H1 (cell line): ENCODE data around the gene COA1. TPM values are rescaled to one million over a fixed set of nuclear protein-coding genes. Genes with fewer than 3 reads are reported as not detected.

Experiments
- CTCF ChIA-PET: fragments of 300-600 bp; sonication (Branson Sonifier 250); formaldehyde crosslinking; loops from one replicate; lab custom pipeline; 2021; ENCODE audit not compliant: partially characterized antibody; lab: Charles Lee
- POLR2A ChIA-PET: fragments of 300-600 bp; sonication (Branson Sonifier 250); formaldehyde crosslinking; loops from one replicate; lab custom pipeline; 2021; ENCODE audit warnings: inconsistent platforms; ENCODE audit not compliant: partially characterized antibody; lab: Charles Lee
- DNase-seq, 2 experiments: peaks; one replicate each; pipeline versions ENCODE4 v3.0.0 to v3.0.0-alpha.2; 2010 to 2022; ENCODE audit warnings: low spot score in 2 of 2, low read depth in 1 of 2, mixed read lengths in 1 of 2
- FAIRE-seq: peaks from 2 replicates; lab custom pipeline; 2011; peaks lifted over from hg19 to GRCh38; lab: Jason Lieb, UNC
- H2AFZ ChIP-seq: 2 replicates; pipeline ENCODE4 v1.8.1; 2012; ENCODE audit warnings: low read length, inconsistent platforms
- H2AK5ac ChIP-seq: 2 replicates; pipeline ENCODE4 v1.6.1; 2013; ENCODE audit warnings: low read depth, low read length
- H2BK120ac ChIP-seq: replicated peaks from 2 replicates; pipeline ENCODE3; 2013; ENCODE audit warnings: low read depth, low read length, inconsistent platforms
- H2BK12ac ChIP-seq: 2 replicates; pipeline ENCODE4 v1.6.1; 2013; ENCODE audit warnings: low read depth, low read length
- H2BK15ac ChIP-seq: 2 replicates; pipeline ENCODE4 v1.6.1; 2013; ENCODE audit warnings: low read length
- H2BK20ac ChIP-seq: 2 replicates; pipeline ENCODE4 v1.6.1; 2013; ENCODE audit warnings: low read length
- H2BK5ac ChIP-seq: 2 replicates; pipeline ENCODE4 v1.6.1; 2013; ENCODE audit warnings: low read depth, low read length
- H3K14ac ChIP-seq: 2 replicates; pipeline ENCODE4 v1.6.1; 2013; ENCODE audit warnings: inconsistent platforms; ENCODE audit not compliant: insufficient read length
- H3K18ac ChIP-seq: 2 replicates; pipeline ENCODE4 v1.6.1; 2013; ENCODE audit warnings: low read length; ENCODE audit errors: extremely low read depth
- H3K23ac ChIP-seq: 2 replicates; pipeline ENCODE4 v1.6.1; 2013; ENCODE audit warnings: inconsistent platforms; ENCODE audit not compliant: insufficient read length
- H3K23me2 ChIP-seq: 2 replicates; pipeline ENCODE4 v1.6.1; 2013; ENCODE audit warnings: low read depth, low read length
- H3K27ac ChIP-seq: 2 replicates; pipeline ENCODE4 v1.6.1; 2011; ENCODE audit warnings: low read depth, low read length, inconsistent platforms
- H3K27me3 ChIP-seq, 4 experiments: replicated peaks in 1 of 4; 1 replicate in 1 of 4; 2 replicates in 3 of 4; pipeline versions ENCODE4 v1.6.1 to v1.8.1; 2011 to 2013; ENCODE audit warnings: low read length in 3 of 4, mild to moderate bottlenecking in 3 of 4, inconsistent platforms in 2 of 4, mixed read lengths in 2 of 4, moderate library complexity in 1 of 4; ENCODE audit not compliant: control insufficient read depth in 3 of 4, insufficient read depth in 3 of 4; ENCODE audit errors: extremely low read depth in 1 of 4
- H3K36me3 ChIP-seq, 4 experiments: 2 replicates each; pipeline versions ENCODE4 v1.6.1 to v1.8.1; 2011 to 2013; ENCODE audit warnings: mild to moderate bottlenecking in 4 of 4, low read length in 3 of 4, moderate library complexity in 2 of 4, control low read depth in 1 of 4, inconsistent platforms in 1 of 4; ENCODE audit not compliant: insufficient read depth in 4 of 4, control insufficient read depth in 2 of 4
- H3K4ac ChIP-seq: replicated peaks from 2 replicates; pipeline ENCODE3; 2013; ENCODE audit warnings: low read length, low read depth, mixed read lengths, inconsistent platforms; ENCODE audit not compliant: insufficient read length
- H3K4me1 ChIP-seq, 4 experiments: replicated peaks in 1 of 4; 1 replicate in 1 of 4; 2 replicates in 3 of 4; pipeline versions ENCODE4 v1.6.1 to v1.8.1; 2011 to 2013; ENCODE audit warnings: low read length in 3 of 4, inconsistent platforms in 2 of 4, mixed read lengths in 1 of 4; ENCODE audit not compliant: insufficient read depth in 4 of 4, control insufficient read depth in 3 of 4
- H3K4me2 ChIP-seq, 2 experiments: 2 replicates each; pipeline versions ENCODE4 v1.6.1 to v1.8.1; 2011 to 2013; ENCODE audit warnings: low read depth in 2 of 2, low read length in 2 of 2, control low read depth in 1 of 2, inconsistent platforms in 1 of 2, mild to moderate bottlenecking in 1 of 2; ENCODE audit not compliant: insufficient read depth in 1 of 2
- H3K4me3 ChIP-seq, 4 experiments: fragments of 200-600, 300-600 bp in 1 of 4; sonication (generic), shearing (Covaris generic), sonication (Bioruptor Twin) in 1 of 4; 2 replicates each; pipeline versions ENCODE4 v1.5.1 to v1.8.1; 2011 to 2016; ENCODE audit warnings: low read length in 4 of 4, low read depth in 3 of 4, control low read depth in 2 of 4, inconsistent platforms in 2 of 4, mild to moderate bottlenecking in 2 of 4, mixed read lengths in 1 of 4, moderate library complexity in 1 of 4; ENCODE audit not compliant: insufficient read depth in 2 of 4; ENCODE audit errors: extremely low read depth in 1 of 4
- H3K56ac ChIP-seq: replicated peaks from 2 replicates; pipeline ENCODE3; 2013; ENCODE audit warnings: low read depth, mild to moderate bottlenecking, mixed read lengths, low read length, inconsistent platforms; ENCODE audit not compliant: insufficient read length
- H3K79me1 ChIP-seq: 2 replicates; pipeline ENCODE4 v1.6.1; 2013; ENCODE audit warnings: low read depth, low read length, control low read depth
- H3K79me2 ChIP-seq, 2 experiments: 2 replicates each; pipeline versions ENCODE4 v1.6.1 to v1.8.1; 2012 to 2013; ENCODE audit warnings: low read length in 2 of 2, mild to moderate bottlenecking in 2 of 2, inconsistent platforms in 1 of 2; ENCODE audit not compliant: insufficient read depth in 2 of 2, control insufficient read depth in 1 of 2
- H3K9ac ChIP-seq, 4 experiments: replicated peaks in 1 of 4; 1 replicate in 1 of 4; 2 replicates in 3 of 4; pipeline versions ENCODE4 v1.6.1 to v1.8.1; 2011 to 2013; ENCODE audit warnings: low read depth in 3 of 4, low read length in 3 of 4, control low read depth in 2 of 4, mild to moderate bottlenecking in 2 of 4, moderate library complexity in 2 of 4, inconsistent platforms in 1 of 4; ENCODE audit errors: extremely low read depth in 1 of 4
- H3K9me3 ChIP-seq, 2 experiments: 2 replicates each; pipeline versions ENCODE4 v1.6.1 to v1.8.1; 2012 to 2013; ENCODE audit warnings: mild to moderate bottlenecking in 2 of 2, moderate library complexity in 2 of 2, control low read depth in 1 of 2, inconsistent platforms in 1 of 2, low read depth in 1 of 2, low read length in 1 of 2, mixed read lengths in 1 of 2; ENCODE audit not compliant: insufficient read depth in 2 of 2
- H4K20me1 ChIP-seq, 2 experiments: replicated peaks in 1 of 2; 2 replicates each; pipeline versions ENCODE3 to v1.8.1; 2011 to 2013; ENCODE audit warnings: inconsistent platforms in 2 of 2, low read length in 2 of 2, mild to moderate bottlenecking in 1 of 2; ENCODE audit not compliant: insufficient read depth in 2 of 2, control insufficient read depth in 1 of 2
- H4K5ac ChIP-seq: 2 replicates; pipeline ENCODE4 v1.6.1; 2013; ENCODE audit warnings: low read length, low read depth, mixed read lengths, inconsistent platforms; ENCODE audit not compliant: insufficient read length
- H4K8ac ChIP-seq: 2 replicates; pipeline ENCODE4 v1.8.0; 2013; ENCODE audit warnings: mild to moderate bottlenecking, moderate library complexity, low read length, inconsistent platforms; ENCODE audit not compliant: insufficient read depth; ENCODE audit errors: extremely low read depth
- H4K91ac ChIP-seq: replicated peaks from 2 replicates; pipeline ENCODE3; 2013; ENCODE audit warnings: low read length, mixed read lengths, inconsistent platforms; ENCODE audit not compliant: insufficient read length
- BCL11A ChIP-seq, 2 experiments: IDR thresholded peaks; one replicate each; pipeline ENCODE4 v1.6.1; 2011; ENCODE audit warnings: low read depth in 2 of 2, low read length in 2 of 2, mild to moderate bottlenecking in 2 of 2
- CHD1 ChIP-seq: IDR thresholded peaks from 2 replicates; pipeline ENCODE4 v1.6.1; 2012; ENCODE audit warnings: low read depth, low read length, improper control_type of control experiment
- CREB1 ChIP-seq: IDR thresholded peaks from 2 replicates; pipeline ENCODE4 v1.6.1; 2012; ENCODE audit warnings: inconsistent platforms
- CTBP2 ChIP-seq: IDR thresholded peaks from 2 replicates; pipeline ENCODE4 v1.7.0; 2011; ENCODE audit warnings: borderline replicate concordance, mild to moderate bottlenecking, moderate library complexity, mixed read lengths, low read length; ENCODE audit not compliant: insufficient read depth, insufficient read length
- FOSL1 ChIP-seq: IDR thresholded peaks from 2 replicates; pipeline ENCODE4 v1.6.1; 2011; ENCODE audit warnings: mild to moderate bottlenecking, low read depth, low read length, moderate library complexity; ENCODE audit not compliant: insufficient read depth
- JUND ChIP-seq: IDR thresholded peaks from 2 replicates; pipeline ENCODE4 v1.6.1; 2011; ENCODE audit warnings: mild to moderate bottlenecking, improper control_type of control experiment, low read length
- KDM1A ChIP-seq: fragments of 200-600, 300-600 bp; sonication (generic); IDR thresholded peaks from 2 replicates; pipeline ENCODE4 v1.7.1; 2016; ENCODE audit warnings: mild to moderate bottlenecking, low read length, borderline replicate concordance
- PHF8 ChIP-seq: fragments of 200-600 bp; sonication (generic); conservative IDR thresholded peaks from 2 replicates; pipeline ENCODE4 v1.7.1; 2012; ENCODE audit warnings: low read depth, mild to moderate bottlenecking, inconsistent platforms, low read length, moderate library complexity
- POLR2AphosphoS5 ChIP-seq: IDR thresholded peaks from 2 replicates; pipeline ENCODE4 v1.6.1; 2011; ENCODE audit warnings: low read depth, low read length
- RFX5 ChIP-seq: IDR thresholded peaks from 2 replicates; pipeline ENCODE4 v1.6.1; 2011; ENCODE audit warnings: low read depth, low read length, improper control_type of control experiment, borderline replicate concordance
- SAP30 ChIP-seq: fragments of 300-600 bp; sonication (generic); IDR thresholded peaks from 2 replicates; pipeline ENCODE4 v1.7.1; 2012; ENCODE audit warnings: low read length, moderate library complexity, mild to moderate bottlenecking, inconsistent platforms; ENCODE audit not compliant: insufficient read depth, insufficient replicate concordance
- SIN3A ChIP-seq, 2 experiments: IDR thresholded peaks in 1 of 2; conservative IDR thresholded peaks in 1 of 2; 2 replicates each; pipeline ENCODE4 v1.6.1; 2011 to 2012; ENCODE audit warnings: low read length in 2 of 2, improper control_type of control experiment in 1 of 2, low read depth in 1 of 2, mild to moderate bottlenecking in 1 of 2
- TAF1 ChIP-seq: IDR thresholded peaks from 2 replicates; pipeline ENCODE4 v1.6.1; 2011; ENCODE audit warnings: mild to moderate bottlenecking, low read depth, low read length
- TAF7 ChIP-seq: optimal IDR thresholded peaks from 2 replicates; pipeline ENCODE3; 2011; ENCODE audit warnings: low read depth, mild to moderate bottlenecking, inconsistent platforms, low read length, moderate library complexity, borderline replicate concordance
- ZNF274 ChIP-seq: IDR thresholded peaks from 2 replicates; pipeline ENCODE4 v1.7.0; 2012; ENCODE audit warnings: low read length, borderline replicate concordance; ENCODE audit errors: extremely low read depth
- WGBS, 2 experiments: shearing (Covaris generic) in 1 of 2; methylation state at CpG; one replicate each; pipeline versions ENCODE4 v1.1.6 to v1.1.7; 2013 to 2015; ENCODE audit warnings: low lambda C conversion rate in 2 of 2, mixed read lengths in 2 of 2, inconsistent platforms in 1 of 2, low coverage in 1 of 2, missing lambda C conversion rate in 1 of 2; ENCODE audit not compliant: insufficient replicate concordance in 2 of 2, insufficient coverage in 1 of 2, insufficient read length in 1 of 2; ENCODE audit errors: extremely low coverage in 1 of 2, missing lambda C conversion rate in 1 of 2; 5-methylcytosine and 5-hydroxymethylcytosine counted together
- polyA plus RNA-seq, 7 experiments: library from polyadenylated mRNA; depleted of rRNA in 3 of 7; stranded (reverse) in 5 of 7; unstranded in 2 of 7; fragments of >200 nt in 5 of 7; fragments of 200-250 nt in 2 of 7; gene quantifications; 1 replicate in 5 of 7; 2 replicates in 1 of 7; 4 replicates in 1 of 7; pipeline versions ENCODE4 v1.2.1 to v1.2.3, GENCODE V29; 2011 to 2013; ENCODE audit warnings: missing spikeins in 2 of 7, mixed read lengths in 2 of 7
- total RNA-seq: library from RNA; stranded (reverse); fragmentation: NEBNext Ultra II Directional; extraction: Animal tissue kit (Norgen Biotek cat#: 25700); gene quantifications from 2 replicates; pipeline ENCODE4 v1.2.1, GENCODE V29; 2021

COA1 gene
- total and polyA plus RNA-seq, 2 of the 8 experiments (the other 6 are each of a cell fraction or from before 2014, with no cell fraction given), result 98.6 to 143 TPM

GRCh38 chr7:43695365-43695764 lies 34.0 kb downstream of the COA1 start:
- no peak overlapping the region for H2BK5ac ChIP-seq
- FAIRE-seq (no peak), DNase-seq (no peak)
- no peak overlapping the region for H4K8ac ChIP-seq
- no peak overlapping the region for H3K4ac ChIP-seq
- H3K4me1 ChIP-seq, result peaks cover 0 to 3% (median 1%) of the 10 kb centered on the region in 4 experiments; a peak in 2 of 7 replicates
- H3K4me2 ChIP-seq, result no peak overlapping the region
- no peaks in the 10 kb centered on the region for H3K36me3 ChIP-seq
- peaks cover 0 to 15% of the 10 kb centered on the region in 2 experiments for H4K20me1 ChIP-seq
- no peak overlapping the region for H3K23ac ChIP-seq
- no peaks in the 10 kb centered on the region for H3K9me3 ChIP-seq
- no peak overlapping the region for H3K18ac ChIP-seq
- H3K14ac ChIP-seq, result no peak overlapping the region
- no peaks in the 10 kb centered on the region for H3K23me2 ChIP-seq
- no peak overlapping the region for H4K5ac ChIP-seq
- no peak overlapping the region for H3K56ac ChIP-seq
- no peak overlapping the region for H2AFZ ChIP-seq
- H2BK120ac ChIP-seq, result no peak overlapping the region
- CTCF ChIA-PET, result no interaction called here
- no peak overlapping the region for H4K91ac ChIP-seq
- no peak overlapping the region for H2BK12ac ChIP-seq
- H3K9ac ChIP-seq, result no peak overlapping the region
- H3K4me3 ChIP-seq, result no peak overlapping the region
- POLR2A ChIA-PET, result no interaction called here
- H3K79me2 ChIP-seq, result peaks cover 22 to 97% of the 10 kb centered on the region in 2 experiments
- H2BK15ac ChIP-seq, result no peak overlapping the region
- H3K27me3 ChIP-seq, result no peaks in the 10 kb centered on the region
- no peak overlapping the region for H2BK20ac ChIP-seq
- H2AK5ac ChIP-seq, result no peak overlapping the region
- 89% methylated on average over 1 of the region's 1 CpG; no CpG with 5 or more reads in 1 of the 2 experiments for WGBS, 2 experiments
- H3K79me1 ChIP-seq, result peaks cover 3% of the 10 kb centered on the region
- no peak overlapping the region for H3K27ac ChIP-seq
- TF ChIP-seq BCL11A (IDR thresholded peaks at IDR 0.05; ENCODE audit: low read depth in 2 of 2, low read length in 2 of 2), result no peak
- no peak for TF ChIP-seq FOSL1
- no peak for TF ChIP-seq JUND
- no peak for TF ChIP-seq POLR2AphosphoS5
- TF ChIP-seq CREB1, result no peak
- no peak for TF ChIP-seq SIN3A (conservative IDR thresholded peaks at IDR 0.05 in 1 of 2, IDR thresholded peaks at IDR 0.05 in 1 of 2; ENCODE audit: low read depth in 1 of 2, low read length in 2 of 2)
- TF ChIP-seq TAF1, result no peak
- TF ChIP-seq TAF7, result no peak
- no peak for TF ChIP-seq ZNF274
- TF ChIP-seq SAP30, result no peak
- no peak for TF ChIP-seq CTBP2
- TF ChIP-seq RFX5, result no peak
- TF ChIP-seq PHF8, result no peak
- no peak for TF ChIP-seq CHD1
- TF ChIP-seq KDM1A, result no peak
